Suprapubic skin (tissue), 4 donors: ENCODE measurements around the gene PDHX. TPM values are rescaled to one million over a fixed set of nuclear protein-coding genes. Genes with fewer than 3 reads are reported as not detected.
"Not testable (repeated sequence)": the region's sequence is repeated elsewhere in the genome, so short reads cannot be mapped to it uniquely, and the experiment has no call there.

Experiments
- DNase-seq, 2 donors: peaks; one replicate each; pipeline ENCODE4 v3.0.0-alpha.2; 2019; ENCODE audit warnings: low spot score in 2 of 2
- H3K27ac ChIP-seq: fragments of 200-600 bp; sonication (generic); one replicate; pipeline ENCODE4 v1.5.1; 2019
- H3K27me3 ChIP-seq: fragments of 200-600 bp; sonication (generic); one replicate; pipeline ENCODE4 v1.5.1; 2019
- H3K36me3 ChIP-seq: fragments of 200-600 bp; sonication (generic); one replicate; pipeline ENCODE4 v1.5.1; 2019
- H3K4me1 ChIP-seq: fragments of 200-600 bp; sonication (generic); one replicate; pipeline ENCODE4 v1.5.1; 2019
- H3K4me3 ChIP-seq: fragments of 200-600 bp; sonication (generic); one replicate; pipeline ENCODE4 v1.5.1; 2019; ENCODE audit warnings: mild to moderate bottlenecking
- H3K9me3 ChIP-seq: fragments of 200-600 bp; sonication (generic); one replicate; pipeline ENCODE4 v1.5.1; 2019
- EP300 ChIP-seq: sonication (generic); formaldehyde crosslinking; IDR thresholded peaks from one replicate; pipeline ENCODE4 v1.6.1; 2017; ENCODE audit warnings: antibody characterized with exemption
- POLR2A ChIP-seq, 2 donors: fragments of 450-650 bp; IDR thresholded peaks; one replicate each; pipeline ENCODE4 v1.6.1; 2017; ENCODE audit warnings: antibody characterized with exemption in 2 of 2, mild to moderate bottlenecking in 2 of 2, moderate library complexity in 2 of 2
- POLR2AphosphoS5 ChIP-seq, 3 donors: sonication (generic); formaldehyde crosslinking; IDR thresholded peaks; one replicate each; pipeline ENCODE4 v1.6.1; 2017; ENCODE audit warnings: antibody characterized with exemption in 3 of 3
- WGBS: methylation state at CpG from one replicate; pipeline ENCODE4 v1.1.5; 2018; 5-methylcytosine and 5-hydroxymethylcytosine counted together
- total RNA-seq, 4 donors: library from RNA; depleted of rRNA; stranded (reverse); fragments of >200 nt; gene quantifications; one replicate each; pipeline ENCODE4 v1.1.0, GENCODE V29; 2016
- TF ChIP-seq, protein P1 (sequence below), 2 donors: fragments of 200-600 bp in 1 of 2; fragments of 450-650 bp in 1 of 2; sonication (generic) in 1 of 2; IDR thresholded peaks; one replicate each; pipeline ENCODE4 v1.5.1; 2016 to 2019; ENCODE audit warnings: antibody characterized with exemption in 2 of 2, mild to moderate bottlenecking in 1 of 2, moderate library complexity in 1 of 2

PDHX gene
- total RNA-seq, 4 donors from 2014 or later: 19.7 to 37.7 (median 23.8) TPM

DNA sequence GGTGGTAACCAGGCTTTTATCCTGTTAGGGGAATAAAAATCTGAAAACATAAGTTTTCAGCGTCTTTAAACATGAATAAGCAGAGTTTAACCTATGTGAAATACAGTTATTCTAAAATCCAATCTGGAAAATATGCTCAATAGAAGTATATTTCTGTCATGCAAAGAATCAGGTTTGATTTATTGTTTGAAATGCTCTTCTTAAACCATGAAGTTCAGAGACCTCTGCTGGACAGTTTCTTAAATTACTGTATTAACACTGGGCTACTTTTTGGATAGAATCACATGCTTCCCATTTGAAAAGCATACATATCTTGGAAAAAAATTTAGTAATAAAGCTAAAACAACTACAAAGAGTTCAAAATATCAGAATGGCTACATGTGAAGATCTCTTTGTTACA, 25.6 kb upstream of the PDHX start:
- Histone ChIP-seq H3K36me3 (peaks cover 6% of the 10 kb centered on the region), H3K27me3 (no peaks in the 10 kb centered on the region), H3K27ac (no peak overlapping the region), H3K4me3 (no peak overlapping the region), H3K4me1 (peaks cover 8% of the 10 kb centered on the region), H3K9me3 (no peaks in the 10 kb centered on the region)
- no peak for DNase-seq
- TF ChIP-seq EP300: no peak
- TF ChIP-seq, protein P1, sequence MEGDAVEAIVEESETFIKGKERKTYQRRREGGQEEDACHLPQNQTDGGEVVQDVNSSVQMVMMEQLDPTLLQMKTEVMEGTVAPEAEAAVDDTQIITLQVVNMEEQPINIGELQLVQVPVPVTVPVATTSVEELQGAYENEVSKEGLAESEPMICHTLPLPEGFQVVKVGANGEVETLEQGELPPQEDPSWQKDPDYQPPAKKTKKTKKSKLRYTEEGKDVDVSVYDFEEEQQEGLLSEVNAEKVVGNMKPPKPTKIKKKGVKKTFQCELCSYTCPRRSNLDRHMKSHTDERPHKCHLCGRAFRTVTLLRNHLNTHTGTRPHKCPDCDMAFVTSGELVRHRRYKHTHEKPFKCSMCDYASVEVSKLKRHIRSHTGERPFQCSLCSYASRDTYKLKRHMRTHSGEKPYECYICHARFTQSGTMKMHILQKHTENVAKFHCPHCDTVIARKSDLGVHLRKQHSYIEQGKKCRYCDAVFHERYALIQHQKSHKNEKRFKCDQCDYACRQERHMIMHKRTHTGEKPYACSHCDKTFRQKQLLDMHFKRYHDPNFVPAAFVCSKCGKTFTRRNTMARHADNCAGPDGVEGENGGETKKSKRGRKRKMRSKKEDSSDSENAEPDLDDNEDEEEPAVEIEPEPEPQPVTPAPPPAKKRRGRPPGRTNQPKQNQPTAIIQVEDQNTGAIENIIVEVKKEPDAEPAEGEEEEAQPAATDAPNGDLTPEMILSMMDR (IDR thresholded peaks at IDR 0.05): peak; percentile 25 to 38
- 46% methylated on average over 1 of the region's 1 CpG for WGBS

DNA sequence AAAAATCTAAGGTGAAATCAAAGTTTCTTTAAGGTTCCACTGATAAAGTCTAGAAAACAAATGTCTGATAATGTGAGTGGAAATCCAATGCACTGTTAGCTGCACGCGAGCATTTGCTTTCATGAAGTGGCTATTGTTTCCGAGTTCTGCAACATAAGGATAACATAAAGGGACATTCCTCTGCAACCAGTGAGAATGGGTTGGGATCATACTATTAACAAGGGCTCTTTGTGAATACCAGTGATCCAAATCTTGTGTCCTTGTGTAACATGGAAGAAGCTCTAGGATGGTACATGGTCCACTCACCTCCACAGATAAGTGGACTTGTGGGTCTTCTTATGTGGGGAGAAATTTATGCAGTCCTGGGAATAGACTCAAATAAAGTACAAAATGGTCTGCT, 24.8 kb upstream of the PDHX start:
- 83% methylated on average over 3 of the region's 3 CpGs for WGBS
- no peak for DNase-seq

DNA sequence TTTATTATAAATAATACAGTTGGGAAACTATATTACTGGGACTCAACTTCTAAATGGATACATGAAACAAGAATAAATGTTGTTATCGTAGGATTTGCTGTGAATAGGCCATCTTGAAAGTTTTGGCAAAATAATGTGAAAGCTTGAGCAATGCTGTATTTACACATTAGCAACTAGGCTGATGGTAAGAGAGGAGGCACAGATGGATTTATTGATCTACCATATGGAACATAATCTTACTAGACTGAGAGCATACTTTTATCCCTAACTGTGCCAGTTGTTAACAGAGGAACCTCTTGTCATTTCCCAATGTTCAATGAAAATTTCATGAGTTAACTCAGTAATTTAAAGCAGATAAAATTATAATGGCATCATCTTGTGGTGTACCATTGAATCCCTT, 23.0 kb upstream of the PDHX start:
- no peak for DNase-seq
- Histone ChIP-seq H3K9me3 (no peaks in the 10 kb centered on the region), H3K27me3 (no peaks in the 10 kb centered on the region), H3K27ac (no peak overlapping the region), H3K4me3 (no peak overlapping the region), H3K36me3 (peaks cover 2% of the 10 kb centered on the region), H3K4me1 (peaks cover 8% of the 10 kb centered on the region)
- WGBS: 94% methylated on average over 1 of the region's 1 CpG
- TF ChIP-seq EP300: no peak
- no peak for TF ChIP-seq POLR2A (IDR thresholded peaks at IDR 0.05)
- TF ChIP-seq POLR2AphosphoS5 (IDR thresholded peaks at IDR 0.05): no peak
- TF ChIP-seq, protein P1 (IDR thresholded peaks at IDR 0.05): no peak

More for the DNA sequence above, 24.8 kb upstream of the PDHX start:
- H3K27ac ChIP-seq: no peak overlapping the region
- no peaks in the 10 kb centered on the region for H3K9me3 ChIP-seq
- no peaks in the 10 kb centered on the region for H3K27me3 ChIP-seq
- H3K36me3 ChIP-seq: peaks cover 5% of the 10 kb centered on the region
- peaks cover 8% of the 10 kb centered on the region for H3K4me1 ChIP-seq
- no peak overlapping the region for H3K4me3 ChIP-seq
- TF ChIP-seq POLR2A (IDR thresholded peaks at IDR 0.05): no peak
- no peak for TF ChIP-seq EP300

DNA sequence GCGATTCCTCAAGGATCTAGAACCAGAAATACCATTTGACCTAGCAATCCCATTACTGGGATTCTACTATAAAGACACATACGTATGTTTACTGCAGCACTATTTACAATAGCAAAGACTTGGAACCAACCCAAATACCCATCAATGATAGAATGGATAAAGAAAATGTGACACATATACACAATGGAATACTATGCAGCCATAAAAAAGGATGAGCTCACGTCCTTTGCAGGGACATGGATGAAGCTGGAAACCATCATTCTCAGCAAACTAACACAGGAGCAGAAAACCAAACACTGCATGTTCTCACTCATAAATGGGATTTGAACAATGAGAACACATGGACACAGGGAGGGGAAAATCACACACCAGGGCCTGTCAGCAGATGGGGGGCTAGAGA, 20.2 kb upstream of the PDHX start:
- WGBS: 98% methylated on average over 3 of the region's 3 CpGs
- DNase-seq, H3K4me1 ChIP-seq, H3K27me3 ChIP-seq, H3K27ac ChIP-seq, H3K36me3 ChIP-seq, H3K4me3 ChIP-seq, H3K9me3 ChIP-seq: not testable (repeated sequence)

DNA sequence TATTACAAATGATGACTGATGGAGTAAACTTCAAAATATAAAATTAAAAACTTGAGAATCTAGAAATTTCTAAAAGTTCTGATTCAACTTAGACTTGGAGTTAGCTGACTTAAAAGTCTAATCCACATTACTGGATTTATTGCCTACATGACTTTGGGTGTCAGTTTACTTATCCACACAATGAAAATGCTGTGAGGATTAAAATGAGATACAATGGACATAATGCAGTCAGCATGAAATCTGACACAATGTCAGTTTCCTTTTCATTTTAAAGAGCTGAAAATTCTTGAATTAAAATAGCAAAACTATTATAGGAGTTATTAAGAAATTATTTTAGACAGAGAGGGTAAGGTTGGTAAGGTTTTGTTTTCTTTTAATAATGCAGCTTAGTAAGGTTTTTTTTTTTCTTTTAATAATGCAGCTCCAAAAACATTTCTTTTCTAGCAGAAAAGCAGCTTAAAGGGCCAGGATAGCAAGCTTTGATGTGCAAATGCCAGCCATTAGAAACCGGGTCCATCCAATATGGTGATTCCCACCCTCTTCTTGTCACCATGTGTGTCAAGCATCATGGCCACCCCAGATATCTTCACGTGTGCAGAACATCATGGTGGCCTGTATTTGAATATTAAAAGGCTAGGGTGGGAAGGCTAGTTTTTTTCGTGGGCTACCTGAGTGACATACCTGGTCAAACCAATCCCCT, 19.1 kb upstream of the PDHX start:
- Histone ChIP-seq H3K4me1 (no peaks in the 10 kb centered on the region), H3K27me3 (no peaks in the 10 kb centered on the region), H3K4me3 (no peak overlapping the region), H3K36me3 (no peaks in the 10 kb centered on the region), H3K27ac (no peak overlapping the region), H3K9me3 (no peaks in the 10 kb centered on the region)
- no peak for DNase-seq
- no peak for TF ChIP-seq POLR2AphosphoS5 (IDR thresholded peaks at IDR 0.05)
- TF ChIP-seq, protein P1 (IDR thresholded peaks at IDR 0.05): no peak
- TF ChIP-seq POLR2A (IDR thresholded peaks at IDR 0.05): no peak
- TF ChIP-seq EP300: no peak
- WGBS: 88% methylated on average over 3 of the region's 3 CpGs

DNA sequence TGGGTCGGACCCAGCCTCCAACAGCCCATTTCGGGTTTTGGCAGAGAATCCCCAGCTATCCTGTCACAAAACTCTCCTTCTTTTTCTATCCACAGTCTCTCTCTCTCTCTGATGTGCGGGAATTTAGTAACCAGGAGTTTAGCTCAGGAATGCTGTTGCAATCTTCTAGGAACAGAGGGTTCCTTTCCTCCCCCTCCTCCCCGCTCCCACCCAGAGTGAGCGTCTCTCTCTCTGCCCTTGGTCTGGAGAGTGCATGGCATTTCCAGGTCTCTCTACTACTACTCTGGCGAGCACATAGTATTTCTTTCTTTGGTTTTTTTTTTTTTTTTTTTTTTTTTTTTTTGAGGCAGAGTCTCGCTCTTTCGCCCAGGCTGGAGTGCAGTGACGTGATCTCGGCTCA, 17.9 kb upstream of the PDHX start:
- DNase-seq: no peak
- no peaks in the 10 kb centered on the region for H3K9me3 ChIP-seq
- H3K36me3 ChIP-seq: no peaks in the 10 kb centered on the region
- 97% methylated on average over 10 of the region's 10 CpGs for WGBS
- no peaks in the 10 kb centered on the region for H3K27me3 ChIP-seq
- H3K4me1 ChIP-seq: no peaks in the 10 kb centered on the region
- TF ChIP-seq EP300 (no peak), POLR2A (IDR thresholded peaks at IDR 0.05) (no peak)
- no peak overlapping the region for H3K4me3 ChIP-seq
- H3K27ac ChIP-seq: no peak overlapping the region

DNA sequence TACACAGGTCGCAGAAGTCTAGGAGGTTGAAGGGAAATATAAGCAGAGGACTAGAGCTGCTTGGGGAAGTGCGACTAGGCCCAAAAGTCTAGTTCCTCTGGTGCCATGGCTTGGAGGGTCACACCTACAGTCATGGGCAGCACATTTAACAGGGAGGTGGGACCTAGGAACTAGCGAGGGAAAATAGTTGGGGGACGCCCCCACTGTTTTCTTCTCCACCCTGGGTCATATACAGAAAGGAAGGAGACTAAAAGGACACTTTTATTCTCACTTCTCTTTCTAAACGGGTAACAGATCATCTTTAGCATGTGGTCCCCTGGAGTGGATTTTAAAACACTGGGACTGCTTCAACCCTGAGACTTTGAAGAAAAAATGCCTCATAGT, 16.8 kb upstream of the PDHX start:
- TF ChIP-seq, protein P1 (IDR thresholded peaks at IDR 0.05): no peak
- TF ChIP-seq EP300 (no peak), POLR2AphosphoS5 (IDR thresholded peaks at IDR 0.05) (no peak), POLR2A (IDR thresholded peaks at IDR 0.05) (no peak)
- DNase-seq: no peak
- H3K36me3 ChIP-seq: no peaks in the 10 kb centered on the region
- no peaks in the 10 kb centered on the region for H3K27me3 ChIP-seq
- no peaks in the 10 kb centered on the region for H3K4me1 ChIP-seq
- H3K27ac ChIP-seq: no peak overlapping the region
- WGBS: 92% methylated on average over 5 of the region's 5 CpGs
- H3K9me3 ChIP-seq: no peaks in the 10 kb centered on the region
- no peak overlapping the region for H3K4me3 ChIP-seq
